HG03175 (cell line): ENCODE data around the gene M1AP.
A peak's percentile ranks its signal among the peaks of the same experiment; 100 is the strongest.
"Not testable (repeated sequence)": the region's sequence is repeated elsewhere in the genome, so short reads cannot be mapped to it uniquely, and the experiment has no call there.

Experiments used
- ATAC-seq: cut with Tn5 transposase; IDR thresholded peaks from one replicate; pipeline ENCODE4 v1.9.1; 2021; ENCODE audit warnings: mild to moderate bottlenecking, moderate library complexity; ENCODE audit not compliant: unreplicated experiment

Gene M1AP

DNA sequence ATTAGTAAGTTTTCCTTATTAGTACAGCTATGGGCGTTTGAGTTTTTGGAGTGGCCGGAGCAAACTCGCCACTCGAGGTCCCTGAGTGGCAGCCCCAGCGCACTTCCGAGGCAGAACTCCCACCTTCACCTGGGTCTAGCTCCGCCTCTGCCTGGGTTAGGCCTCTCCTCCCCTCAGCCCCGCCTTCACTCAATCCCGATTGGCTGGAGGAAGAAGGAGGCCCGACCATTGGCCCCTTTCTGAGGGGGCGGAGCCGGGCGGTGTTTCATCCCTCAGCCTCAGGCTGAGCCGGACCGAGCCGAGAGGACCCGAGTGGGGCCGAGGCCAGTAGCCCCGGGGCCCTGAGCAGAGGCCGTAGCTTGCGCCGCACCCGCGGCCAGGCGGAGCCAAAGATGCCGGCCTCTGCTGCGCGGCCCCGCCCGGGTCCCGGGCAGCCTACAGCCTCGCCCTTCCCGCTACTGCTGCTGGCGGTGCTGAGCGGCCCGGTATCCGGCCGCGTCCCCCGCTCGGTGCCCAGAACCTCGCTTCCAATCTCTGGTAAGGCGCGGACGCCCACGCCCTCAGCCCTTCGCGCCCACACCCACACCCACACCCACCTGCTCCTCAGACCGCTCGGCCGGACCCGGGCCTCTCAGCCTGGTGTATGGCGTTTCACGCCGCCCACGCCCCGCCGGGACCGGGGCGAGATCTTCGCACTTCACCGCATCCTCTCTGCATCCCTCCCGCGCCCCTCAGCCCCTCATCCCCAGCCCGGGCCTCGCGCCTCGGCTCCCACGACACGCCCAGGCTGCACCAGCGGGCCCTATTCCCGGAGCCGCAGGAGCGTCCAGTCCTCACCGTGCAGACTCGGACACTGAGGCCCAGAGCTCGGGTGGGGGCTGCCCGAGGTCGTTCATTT, 6.1 kb upstream of the M1AP start, which contains the start of gene SEMA4F:
TSS of gene SEMA4F (plus strand) at position 263 of the 898 bp plus-strand sequence. CDS start at position 393, 130 bp downstream.
- ATAC-seq = peak; percentile 100

- ATAC-seq = peak; percentile 18
Observed at GRCh38 chr2:74653589-74653984, 5.5 kb upstream of the M1AP start.

- no peak for ATAC-seq
Observed at GRCh38 chr2:74646834-74647482, 1.2 kb downstream of the M1AP start.

- ATAC-seq = no peak
Observed at GRCh38 chr2:74646201-74646600, 1.9 kb downstream of the M1AP start.

DNA sequence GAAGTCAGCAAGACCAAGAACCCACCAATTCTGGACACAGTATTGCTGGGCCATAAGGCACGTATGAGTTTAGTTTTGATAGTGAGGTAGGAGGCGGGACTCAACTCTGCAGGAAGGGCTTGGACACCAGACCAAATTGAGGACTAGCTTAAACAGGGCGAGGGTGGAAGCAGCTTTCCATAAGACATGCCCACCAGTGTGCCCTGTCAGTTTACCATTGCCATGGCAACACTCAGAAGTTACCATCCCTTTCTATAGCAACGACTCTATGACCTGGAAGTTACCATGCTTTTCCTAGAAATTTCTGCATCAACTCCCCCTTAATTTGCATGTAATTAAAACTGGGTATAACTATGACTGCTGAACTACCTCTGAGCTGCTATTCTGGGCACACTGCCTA, 2.8 kb downstream of the M1AP start:
- ATAC-seq = no peak

DNA sequence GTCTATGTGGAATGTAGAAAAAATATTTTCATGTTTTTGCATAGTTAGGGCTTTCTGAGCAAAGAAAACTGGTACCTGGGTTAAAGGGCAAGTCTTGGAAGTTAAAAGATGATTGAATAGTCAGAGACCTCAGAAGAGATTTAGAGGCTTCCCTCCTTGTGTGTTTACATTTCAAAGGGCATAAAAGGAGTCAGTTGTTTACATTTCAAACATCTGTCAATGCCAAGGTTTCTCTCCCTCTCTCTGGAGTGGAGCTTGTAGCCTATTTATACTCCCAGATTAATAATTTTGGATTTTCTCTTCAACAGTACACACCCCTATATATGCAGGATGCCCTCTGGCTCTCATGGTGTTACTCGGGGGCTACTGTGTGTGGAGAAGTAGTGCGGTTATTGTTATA, 8.6 kb downstream of the M1AP start:
- ATAC-seq = no peak

DNA sequence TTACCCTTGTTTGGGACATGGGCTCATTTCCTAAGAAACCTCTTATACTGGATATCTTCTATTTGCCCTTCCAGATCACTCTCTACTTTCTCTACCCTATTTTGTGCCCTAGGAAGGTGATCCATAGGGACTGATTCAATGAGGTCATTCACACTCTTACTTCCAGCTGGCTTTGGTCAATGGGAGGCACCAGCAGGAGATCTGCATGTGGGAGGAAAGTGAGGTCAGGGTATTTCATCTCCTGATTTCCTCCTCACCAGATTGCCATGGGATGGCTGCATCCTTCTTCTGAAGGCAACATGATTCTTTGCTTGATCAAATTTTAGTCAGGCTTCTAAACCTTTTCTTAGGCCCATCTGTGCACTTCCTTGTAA, 15.2 kb downstream of the M1AP start:
- ATAC-seq = no peak

DNA sequence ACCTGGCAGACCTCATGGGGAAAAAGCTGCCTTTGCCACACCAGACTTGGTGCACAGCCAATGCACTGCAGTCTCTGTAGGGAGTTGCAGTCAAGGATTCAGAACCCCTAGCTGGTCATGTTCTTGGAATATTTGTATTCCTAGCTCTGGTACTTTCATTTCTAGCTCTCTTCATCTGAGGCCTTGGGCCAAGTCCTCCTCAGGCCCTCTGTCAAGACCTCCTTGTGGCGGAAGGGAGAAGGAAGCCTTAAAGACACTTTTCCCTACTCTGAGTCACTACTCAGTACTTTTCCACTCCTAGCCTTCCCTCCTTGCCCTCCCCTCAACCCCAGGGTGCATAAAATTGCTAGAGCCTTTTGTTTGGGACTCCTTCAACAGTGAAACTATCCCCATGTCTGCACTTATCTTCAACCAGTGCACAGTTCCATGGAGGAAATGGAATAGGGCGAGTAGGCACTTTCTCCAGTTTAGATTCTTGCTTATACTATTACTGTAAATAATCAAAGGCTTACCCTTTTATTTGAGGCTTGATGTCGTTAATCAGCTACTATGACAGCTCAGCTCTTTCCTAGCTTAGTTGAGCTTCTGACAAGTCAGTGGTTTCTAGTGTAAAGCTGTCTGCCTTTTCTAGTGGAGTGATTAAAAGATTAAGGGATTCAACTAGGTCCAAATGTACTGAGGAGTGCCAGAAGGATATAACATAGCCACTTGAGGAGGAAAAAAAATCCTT, 15.8 kb downstream of the M1AP start:
- ATAC-seq = no peak

GRCh38 chr2:74630454-74630853, 17.7 kb downstream of the M1AP start:
- ATAC-seq = not testable (repeated sequence)

DNA sequence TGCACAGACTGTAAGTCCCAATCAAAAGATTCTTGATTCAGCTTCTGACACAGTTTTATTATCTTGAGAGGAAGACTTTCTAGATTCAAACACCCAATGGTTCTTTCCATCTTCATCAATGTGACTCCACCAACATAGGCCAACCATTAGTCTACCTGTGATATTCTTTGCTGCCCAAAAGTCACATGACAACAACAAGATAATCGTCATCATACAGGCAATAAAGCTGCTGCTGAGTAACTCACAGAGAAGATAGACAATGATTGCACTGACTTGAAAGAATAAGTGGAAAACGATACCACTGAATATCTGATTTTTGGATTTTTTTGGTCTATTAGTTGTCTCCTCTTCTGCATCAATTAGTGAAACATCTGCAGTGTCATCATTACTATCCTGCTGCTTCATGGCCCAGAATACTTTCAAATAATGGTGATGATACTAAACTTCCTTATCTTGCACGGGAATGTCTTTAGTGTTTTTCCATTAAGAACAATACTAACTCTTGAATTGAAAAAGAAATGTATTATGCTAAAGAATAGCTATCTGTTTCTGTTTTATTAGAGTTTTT, 19.5 kb downstream of the M1AP start:
- no peak for ATAC-seq

- no peak for ATAC-seq
Observed at GRCh38 chr2:74625658-74626425, 22.3 kb downstream of the M1AP start.

- ATAC-seq = no peak
Observed at GRCh38 chr2:74620671-74621070, 27.5 kb downstream of the M1AP start.

- peak; percentile 50 for ATAC-seq
Observed at GRCh38 chr2:74619651-74620297, 28.4 kb downstream of the M1AP start.

- ATAC-seq = no peak
Observed at GRCh38 chr2:74618410-74619083, 29.6 kb downstream of the M1AP start.

- no peak for ATAC-seq
Observed at GRCh38 chr2:74617122-74617521, 31.0 kb downstream of the M1AP start.

DNA sequence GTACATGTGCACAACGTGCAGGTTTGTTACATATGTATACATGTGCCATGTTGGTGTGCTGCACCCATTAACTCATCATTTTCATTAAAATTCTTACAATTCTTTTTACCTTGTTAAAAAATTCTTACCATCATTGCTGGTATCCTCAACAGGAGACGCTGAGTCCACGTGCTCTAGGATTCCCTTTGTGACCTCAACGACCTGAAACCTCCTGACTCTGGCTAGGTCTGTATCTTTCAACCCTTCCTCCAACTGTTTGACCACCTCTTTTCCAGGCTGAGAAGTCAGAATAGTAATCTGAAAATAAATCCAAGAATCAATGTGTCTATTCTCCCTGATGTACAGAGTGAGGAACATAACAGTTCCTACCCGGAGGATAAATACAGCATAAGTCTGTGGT, 41.2 kb downstream of the M1AP start:
- no peak for ATAC-seq

DNA sequence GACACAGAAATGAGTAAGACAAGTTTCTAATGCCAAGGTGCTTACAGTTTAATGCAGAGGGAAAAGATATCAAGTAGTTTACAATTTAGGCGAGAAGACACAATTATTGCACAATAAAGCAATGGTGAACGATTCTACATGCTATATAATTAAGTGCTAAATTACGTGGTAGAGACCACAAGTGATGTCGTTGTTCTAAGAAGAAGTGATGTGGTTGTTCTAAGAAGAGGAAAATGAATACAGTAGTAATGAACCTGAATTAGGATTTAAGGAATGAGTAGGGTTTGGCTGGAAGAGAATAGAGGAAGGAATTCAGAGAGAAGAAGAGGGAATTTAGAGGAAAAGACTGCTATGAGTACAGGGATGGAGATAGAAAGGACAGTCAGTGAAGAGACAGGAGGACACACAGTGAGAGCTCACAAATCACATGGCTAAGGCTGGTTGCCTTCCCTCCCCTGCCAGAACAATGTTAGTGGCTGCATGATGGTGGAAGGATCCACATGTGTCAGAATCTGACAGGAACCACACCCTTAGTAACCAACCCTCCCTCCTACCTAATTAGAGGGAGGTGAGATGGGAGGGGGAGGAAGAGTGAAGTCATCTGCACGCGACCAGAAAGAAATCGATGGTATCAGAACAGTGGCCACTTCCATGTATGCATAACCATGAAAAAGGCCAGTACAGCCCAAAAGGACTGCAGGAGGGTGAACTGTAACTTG, 44.7 kb downstream of the M1AP start:
- ATAC-seq = no peak

DNA sequence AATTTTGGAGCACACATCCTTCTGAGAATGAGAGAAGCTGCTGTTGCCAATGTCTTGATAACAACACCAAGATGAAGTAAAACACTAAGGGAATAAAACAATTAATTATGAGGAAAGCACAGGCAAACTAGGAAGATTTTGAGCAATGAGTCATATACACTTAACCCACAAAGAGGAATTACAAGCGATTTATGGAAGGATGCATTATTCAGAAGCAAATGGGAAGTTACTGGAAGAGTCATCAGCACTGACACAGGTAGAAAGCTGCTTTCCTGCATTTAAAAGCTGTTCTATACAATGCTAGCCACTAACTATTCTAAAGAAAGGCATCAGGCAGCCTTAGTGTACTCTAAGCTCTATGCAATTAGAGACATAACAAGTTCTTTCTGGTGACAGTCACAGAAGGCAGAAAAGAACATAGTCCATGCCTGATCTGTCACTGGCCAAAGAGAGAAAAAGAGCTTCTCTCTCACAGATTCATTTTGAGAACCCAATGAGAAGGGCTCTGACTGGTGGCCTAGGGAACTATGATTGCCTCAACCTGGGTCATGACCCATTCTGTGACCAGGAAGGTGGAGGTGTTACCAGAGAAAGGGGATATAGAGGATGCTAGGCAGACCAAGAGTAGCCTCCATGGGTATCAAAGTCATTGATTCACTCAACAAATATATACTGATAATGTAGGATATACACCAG, 45.4 kb downstream of the M1AP start:
- no peak for ATAC-seq
